Activated CD4-positive, CD25-positive, alpha-beta regulatory T cell treated with anti-CD3 and anti-CD28 coated beads, Interleukin-2, amount 50 U/mL, for 72 hours (primary cell): ENCODE measurements around the gene BORCS6.

ENCODE experiments used
- DNase-seq: peaks from one replicate; pipeline ENCODE4 v3.0.0; 2021

Gene BORCS6

DNA sequence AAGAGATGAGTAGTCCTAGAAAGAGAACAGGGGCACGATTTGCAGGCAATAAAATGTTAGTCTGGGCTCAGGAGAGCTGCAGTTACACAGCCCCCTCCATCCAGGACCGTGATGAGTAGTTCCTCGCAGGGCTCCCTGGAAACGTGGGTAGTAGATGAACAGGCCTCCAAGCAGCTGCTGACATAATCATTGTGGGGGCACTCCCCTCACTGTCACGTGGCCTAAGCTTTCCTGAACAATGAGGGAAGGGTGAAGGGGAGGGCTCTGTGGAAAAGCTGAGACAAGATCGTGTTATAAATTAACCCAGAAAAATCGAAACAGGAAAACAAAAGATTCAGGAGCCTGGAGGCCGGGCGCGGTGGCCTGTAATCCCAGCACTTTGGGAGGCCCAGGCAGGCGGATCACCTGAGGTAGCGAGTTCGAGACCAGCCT is 36.4 kb downstream of the BORCS6 start:
- DNase-seq, result peak; percentile 29

DNA sequence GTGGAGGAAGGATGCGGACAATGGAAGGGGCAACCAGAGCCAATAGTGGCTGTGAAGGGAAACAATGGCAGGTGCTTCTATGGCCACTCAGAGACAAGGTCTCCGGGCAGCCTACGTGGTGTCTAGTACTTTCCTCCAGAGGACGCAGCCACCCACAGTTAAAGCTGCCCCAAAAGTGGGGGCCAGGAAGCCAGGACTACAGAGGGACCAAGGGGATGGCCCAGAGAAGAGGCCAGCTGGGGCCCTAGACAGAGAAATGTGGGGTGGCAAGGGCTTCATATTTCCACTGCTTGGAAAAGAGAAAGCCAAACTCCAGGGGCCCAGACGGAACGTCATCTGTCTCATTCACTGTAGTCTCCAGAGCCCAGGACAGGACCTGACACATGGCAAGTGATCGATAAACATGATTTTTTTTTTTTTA is 36.9 kb downstream of the BORCS6 start:
- peak; percentile 27 for DNase-seq

DNA sequence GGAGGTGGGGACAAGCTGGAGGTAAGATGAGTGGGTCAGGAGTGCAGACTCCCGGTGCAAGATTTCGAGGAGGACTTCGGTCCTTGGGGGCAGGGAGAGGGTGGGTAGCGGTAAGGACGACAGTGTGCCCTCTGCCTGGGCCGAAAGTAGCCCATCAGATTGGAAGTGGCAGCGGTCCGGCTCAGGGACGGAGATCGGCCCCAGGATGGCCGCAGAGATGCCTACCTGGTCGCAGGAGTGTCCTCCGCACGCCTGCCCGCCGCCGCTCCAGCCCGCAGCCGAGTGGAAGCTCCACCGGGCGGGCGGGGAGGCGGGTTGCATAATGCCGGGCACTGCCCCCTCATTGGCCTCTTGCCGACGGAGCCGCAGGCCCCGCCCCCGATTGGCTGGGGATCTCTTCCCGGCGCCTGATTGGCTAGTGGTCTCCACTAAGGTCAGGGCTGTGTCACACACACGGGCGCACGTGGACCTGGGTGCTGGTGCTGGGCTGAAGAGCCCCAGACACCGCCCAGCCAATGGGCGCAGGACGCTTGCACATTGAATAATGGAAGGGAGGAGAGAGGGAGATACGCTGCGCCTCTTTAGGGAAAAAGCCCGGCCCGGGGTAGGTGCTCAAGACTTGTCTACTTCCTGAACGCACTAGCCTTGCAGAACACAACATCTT is 37.7 kb downstream of the BORCS6 start, which contains the start of gene PER1:
TSS of gene PER1 (minus strand) at position 293 of the 664 bp plus-strand sequence. CDS start 1,698 bp downstream, outside the sequence.
- DNase-seq, result peak; percentile 89

DNA sequence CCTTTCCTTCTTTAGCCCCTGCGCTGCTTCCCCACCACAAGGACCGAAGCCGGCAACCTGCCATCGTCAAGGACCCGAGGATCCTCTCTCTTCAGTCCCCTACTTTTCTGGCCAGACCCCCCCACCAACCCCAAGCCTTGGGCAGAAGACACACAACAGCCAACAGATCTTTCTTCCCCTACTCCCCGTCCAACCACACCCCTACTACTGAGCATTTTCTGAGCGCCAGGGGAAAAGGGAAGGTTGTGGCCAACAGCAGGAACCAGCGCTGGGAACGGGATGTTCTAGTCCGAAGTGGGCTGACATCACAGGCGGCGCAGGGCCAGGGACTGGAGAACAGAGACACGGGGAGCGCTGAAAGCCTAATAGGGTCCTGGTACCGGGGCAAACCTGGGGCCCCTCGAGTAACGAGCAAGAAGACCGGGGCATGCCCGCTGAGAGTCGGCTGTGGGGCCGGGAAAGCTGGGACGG is 38.3 kb downstream of the BORCS6 start:
- DNase-seq, result peak; percentile 39

DNA sequence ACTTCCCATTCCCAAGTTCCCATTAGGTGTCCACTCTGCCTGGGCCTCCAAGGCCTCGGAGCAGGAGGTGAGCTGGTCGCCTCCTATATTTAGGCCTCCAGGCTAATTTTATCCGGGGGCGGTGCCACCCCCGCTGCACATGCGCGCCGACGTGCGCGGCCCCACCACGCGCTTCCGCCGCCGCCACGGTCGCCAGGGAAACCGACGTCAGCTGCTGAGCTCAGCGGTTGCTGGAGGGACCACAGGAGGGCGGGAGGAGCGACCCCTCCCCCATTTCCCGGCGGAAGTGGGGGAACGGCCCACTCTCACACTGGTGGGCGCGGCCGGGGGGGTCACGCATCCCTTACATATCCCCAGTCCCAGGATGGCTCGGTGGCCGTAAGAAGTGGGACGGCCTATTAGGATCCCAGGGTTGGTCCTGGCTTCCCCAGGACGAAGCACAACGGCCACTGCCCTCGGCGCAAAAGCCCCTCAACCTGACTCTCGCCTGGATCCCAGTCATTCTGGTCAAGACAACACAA is 38.8 kb downstream of the BORCS6 start:
- peak; percentile 84 for DNase-seq

DNA sequence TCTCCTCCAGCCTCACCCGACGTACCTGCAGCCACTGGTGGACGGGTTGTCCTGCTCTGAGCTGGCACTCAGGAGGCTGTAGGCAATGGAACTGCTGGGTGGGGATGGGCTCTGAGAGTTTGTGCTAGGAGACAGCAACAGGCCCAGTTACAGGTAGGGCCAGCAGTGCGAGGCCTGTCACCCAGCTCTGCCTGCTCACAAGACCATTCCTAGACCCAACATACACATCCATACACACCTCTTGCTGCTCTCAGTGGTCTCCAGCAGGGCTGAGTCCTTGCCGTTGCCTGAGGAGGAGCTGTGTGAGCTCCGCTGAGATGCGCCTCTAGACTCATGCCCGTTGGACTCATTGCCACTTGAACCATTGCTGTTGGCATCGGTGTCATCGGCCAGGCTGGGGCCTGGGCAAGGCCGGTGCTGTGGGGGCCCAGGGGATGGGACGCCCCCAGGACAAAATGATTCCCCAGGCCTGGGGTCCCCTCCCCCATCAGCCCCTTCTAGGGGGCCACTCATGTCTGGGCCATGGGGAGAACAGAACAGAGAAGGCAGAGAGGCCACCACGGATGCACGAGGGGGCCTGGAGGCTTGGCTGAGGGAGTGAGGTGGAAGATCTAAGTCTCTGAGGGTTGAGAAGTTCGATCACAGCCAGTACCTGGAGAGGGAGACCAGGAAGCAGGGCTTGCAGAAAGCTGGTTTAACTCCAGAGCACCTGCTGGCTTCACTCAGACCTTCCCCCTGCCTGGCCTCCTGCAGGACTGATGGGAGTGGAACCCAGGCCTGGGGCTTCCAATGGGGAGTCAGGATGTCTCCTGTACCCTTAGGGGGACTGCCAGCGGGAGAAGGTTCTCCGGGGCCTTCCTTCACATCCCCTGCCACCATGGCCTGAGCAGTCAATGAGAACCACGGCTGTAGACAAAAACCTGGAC is 39.5 kb downstream of the BORCS6 start:
- DNase-seq, result no peak

DNA sequence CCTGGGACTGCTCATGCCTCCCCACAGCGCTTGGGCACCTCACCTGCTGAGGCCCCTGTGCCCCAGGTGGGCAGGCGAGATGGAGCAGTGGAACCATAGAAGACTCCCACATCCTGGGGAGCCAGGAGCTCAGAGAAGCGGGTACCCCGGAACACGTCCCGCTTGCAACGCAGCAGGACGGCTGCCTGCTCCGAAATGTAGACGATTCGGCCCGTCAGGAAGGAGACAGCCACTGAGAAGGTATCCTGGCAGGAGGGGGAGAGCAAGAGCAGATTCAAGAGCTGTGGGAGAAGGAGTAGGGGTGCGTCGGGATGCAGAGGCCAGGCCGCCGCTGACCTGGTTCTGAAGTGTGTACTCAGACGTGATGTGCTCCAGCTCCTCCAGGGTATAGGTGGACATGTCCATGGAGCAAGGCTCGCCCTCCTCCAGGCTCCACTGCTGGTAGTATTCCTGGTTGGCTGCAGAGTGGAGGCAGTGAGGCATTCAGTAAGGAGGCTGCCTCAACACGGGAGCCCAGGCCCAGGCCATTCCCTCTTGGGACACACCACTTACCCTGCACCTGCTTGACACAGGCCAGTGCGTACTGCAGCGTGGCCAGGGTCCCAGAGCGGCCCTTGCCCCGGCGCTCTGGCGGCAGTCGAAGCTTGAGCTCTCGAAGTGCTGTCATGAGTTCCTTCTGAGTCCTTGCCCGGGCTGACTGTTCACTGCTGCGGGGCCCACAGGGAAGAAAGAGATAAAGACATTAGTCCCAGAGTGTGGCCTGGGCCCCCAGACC is 40.4 kb downstream of the BORCS6 start:
- no peak for DNase-seq

DNA sequence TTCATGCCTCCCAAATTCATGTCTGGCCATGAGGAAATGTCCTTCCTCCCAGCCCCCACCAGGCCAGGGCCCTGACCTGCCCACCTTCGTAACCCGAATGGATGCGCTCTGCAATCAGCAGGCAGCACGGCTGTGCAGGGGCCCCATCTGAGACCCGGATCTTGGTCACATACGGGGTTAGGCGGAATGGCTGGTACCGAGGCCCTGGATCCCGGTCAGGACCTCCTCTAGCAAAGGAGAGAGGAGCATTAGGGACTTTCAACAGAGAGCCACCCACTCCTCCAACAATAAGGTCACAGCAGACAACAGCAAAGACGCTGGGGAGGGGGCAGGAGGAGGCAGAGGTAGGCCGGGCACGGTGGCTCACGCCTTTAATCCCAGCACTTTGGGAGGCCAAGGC is 41.4 kb downstream of the BORCS6 start:
- no peak for DNase-seq

DNA sequence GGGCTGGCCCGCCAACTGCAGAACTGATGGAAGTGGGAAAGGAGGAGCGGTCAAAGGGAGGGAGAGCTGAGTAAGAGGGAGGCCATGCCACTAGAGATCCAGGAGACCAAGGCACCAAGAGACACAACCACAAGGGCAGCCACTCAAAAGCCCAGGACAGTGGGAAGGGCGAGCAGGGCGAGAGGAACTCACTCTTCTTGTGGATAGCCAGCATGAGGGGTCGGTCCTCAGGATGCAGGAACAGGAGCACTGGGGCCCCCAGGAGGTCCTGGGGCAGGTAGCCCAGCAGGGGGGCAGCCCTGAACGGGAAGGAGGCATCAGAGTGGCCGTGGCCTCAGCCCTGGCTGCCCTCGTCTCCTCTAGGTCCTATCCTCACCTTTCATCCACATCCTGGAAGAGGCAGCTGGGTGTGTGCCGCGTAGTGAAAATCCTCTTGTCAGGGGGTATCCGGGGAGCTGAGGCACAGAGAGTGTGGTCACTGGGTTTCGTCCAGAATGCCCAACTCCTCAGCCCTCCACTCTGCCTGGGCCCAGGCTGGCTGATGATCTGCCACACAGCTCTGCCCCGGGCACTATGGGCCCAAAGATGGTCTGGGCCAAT is 42.1 kb downstream of the BORCS6 start:
- no peak for DNase-seq

DNA sequence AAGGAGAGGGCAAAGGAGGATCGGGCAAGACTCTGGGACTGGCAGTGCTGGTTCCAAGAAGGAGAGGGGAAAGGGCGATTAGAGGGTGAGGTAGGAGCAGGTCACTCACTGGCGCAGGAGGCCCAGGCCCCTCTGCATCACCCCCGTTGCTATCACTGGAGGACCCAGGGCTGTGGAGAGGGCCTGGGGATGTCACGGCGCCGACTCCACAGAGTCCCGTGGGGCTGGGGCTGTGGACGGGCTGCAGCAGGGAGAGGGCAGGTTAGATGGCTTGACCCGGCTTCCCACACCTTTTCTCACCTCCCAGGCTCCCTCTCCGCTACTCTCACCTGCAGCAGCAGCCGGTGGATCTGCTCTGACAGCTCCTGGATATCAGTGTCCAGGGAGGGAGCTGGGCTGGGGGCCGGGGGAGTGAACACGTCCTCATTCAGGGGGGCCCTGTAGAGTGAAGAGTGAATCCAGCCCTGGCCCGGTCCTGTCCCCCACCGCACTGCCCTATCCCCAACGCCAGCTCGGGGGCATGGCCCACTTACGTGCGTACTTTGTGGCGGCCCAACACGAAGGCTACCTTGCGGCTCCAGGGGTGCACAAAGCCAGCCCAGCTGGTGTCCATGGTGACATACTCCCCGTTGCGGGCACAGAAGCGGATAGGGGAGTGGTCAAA is 42.7 kb downstream of the BORCS6 start:
- peak; percentile 27 for DNase-seq

DNA sequence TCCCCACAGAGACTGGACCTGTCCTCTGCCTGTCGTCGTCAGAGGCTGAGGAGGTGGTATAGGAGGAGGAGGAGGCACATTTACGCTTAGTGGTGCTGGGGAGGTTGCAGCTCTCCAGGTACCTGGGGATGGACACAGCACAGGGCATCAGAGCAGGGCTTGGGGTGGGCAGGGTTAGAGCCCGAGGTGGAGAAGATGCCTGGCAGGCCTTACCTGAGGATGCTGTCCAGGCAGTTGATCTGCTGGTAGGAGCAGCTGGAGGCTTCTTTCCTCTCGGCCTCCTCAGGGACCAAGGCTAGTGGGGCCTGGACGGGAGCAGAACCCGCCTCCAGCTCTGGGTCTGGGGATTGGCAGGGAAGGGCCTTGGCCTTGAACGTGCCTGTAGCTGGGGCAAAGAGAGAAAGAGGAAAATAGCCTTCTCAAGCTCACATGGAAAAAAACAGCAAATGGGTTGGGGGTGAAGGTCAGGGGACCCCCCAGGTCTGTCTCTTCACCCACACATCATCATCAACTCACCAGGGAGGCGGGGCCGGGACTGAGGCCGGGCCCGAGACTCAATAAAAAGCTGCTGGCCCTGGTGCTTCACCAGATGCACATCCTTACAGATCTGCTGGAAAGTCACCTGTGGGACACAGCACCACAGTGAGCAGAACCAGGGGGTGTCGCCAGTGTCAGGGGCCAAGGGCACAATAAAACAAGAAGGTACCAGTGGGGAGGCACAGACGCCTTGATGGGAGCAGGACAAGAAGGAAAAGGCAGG is 43.4 kb downstream of the BORCS6 start:
- peak; percentile 25 for DNase-seq

DNA sequence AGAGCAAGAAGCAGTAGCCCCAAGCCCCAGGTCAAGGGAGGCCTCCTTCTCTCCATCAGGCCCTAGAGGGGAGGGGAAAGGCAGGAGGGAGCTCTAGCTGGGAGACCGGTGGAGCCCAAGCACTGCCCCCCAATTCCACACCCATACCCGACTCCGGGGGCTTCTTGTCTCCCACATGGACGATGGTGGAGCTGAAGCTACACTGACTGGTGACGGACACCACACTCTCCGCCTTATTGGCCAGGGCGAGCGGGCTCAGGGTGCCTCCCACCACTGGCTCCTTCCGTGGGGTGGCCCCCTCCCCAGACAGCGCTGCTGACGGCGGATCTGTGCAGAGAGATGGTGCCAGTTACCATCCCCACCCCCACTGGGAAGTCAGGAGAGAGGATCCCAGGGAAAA is 44.2 kb downstream of the BORCS6 start:
- no peak for DNase-seq

DNA sequence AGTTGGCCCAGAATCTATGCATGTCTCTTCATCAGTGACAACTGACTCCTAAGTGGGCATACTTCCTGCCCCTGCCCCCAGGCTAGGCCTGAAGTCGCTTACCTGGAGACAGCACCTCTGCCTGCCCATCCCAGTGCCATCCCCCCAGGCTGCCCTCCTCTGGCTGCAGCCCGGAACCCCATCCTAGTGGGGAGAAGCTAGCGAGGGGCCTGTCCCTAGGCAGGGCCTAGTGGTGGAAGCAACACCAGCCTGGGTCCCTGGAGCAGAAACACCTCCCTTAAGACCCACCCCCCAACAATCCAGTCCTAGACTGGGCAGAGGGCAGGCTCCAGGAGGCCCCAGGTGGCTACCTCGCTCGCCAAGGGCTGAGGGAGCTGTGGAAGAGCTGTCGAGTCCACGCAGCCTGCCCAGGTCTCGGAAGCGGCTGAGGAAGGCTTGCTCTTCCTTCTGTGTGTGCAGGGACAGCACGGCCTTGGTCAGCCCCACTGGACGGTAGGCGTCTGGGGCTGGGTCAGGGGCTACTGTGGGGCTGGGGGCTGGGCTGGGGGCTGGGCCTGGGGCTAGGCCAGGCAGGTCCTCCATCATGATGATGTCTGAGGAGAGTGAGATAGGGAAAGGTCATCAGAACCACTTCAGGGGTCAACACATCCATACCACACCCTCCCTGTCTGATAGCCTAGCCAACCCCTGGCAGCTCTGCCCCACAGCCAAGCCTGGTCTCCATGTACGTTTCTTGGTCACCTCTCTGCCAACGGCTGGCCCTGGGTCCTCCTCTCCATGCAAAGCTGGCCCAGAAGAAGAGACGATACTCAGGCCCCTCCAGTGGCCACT is 45.4 kb downstream of the BORCS6 start:
- DNase-seq, result peak; percentile 25

DNA sequence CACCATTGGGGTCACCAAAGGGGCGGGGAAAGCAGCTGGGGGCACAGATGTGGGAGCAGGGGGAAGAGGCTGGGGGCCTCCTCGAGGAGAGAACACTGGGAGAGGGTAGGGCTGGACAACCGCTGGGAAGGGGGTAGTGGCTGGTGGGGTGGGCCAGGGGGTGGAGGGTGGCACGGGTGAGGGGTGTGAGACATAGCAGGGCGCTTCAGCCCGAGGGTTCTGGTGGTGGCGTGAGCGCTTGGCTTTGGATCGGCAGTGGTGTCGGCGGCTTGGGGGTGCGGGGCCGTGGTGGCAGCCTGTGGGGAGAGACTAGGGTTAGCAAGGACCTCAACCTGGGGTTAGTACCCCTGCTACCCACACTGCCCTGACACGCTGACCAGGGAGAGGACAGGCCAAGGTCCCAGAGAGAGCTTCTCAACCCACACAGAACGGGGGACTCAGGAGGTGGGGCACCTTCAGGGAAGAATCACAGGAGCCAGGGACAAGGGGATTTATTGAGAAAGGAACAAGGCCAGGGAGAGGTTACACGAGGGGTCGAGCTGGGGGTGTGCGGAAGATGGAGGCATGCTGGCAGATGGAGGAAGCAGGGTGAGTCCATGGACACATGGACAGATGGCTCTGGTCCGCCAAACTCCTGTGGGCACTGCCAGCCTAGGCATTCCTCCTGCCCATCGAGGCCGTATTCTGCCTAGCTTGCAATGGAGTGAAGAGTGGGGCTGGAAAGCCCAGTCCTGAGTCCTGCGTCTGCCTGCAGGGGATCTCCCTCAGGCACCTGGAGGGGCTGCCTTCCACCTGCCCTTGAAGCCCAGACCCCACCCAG is 46.2 kb downstream of the BORCS6 start:
- DNase-seq, result no peak

DNA sequence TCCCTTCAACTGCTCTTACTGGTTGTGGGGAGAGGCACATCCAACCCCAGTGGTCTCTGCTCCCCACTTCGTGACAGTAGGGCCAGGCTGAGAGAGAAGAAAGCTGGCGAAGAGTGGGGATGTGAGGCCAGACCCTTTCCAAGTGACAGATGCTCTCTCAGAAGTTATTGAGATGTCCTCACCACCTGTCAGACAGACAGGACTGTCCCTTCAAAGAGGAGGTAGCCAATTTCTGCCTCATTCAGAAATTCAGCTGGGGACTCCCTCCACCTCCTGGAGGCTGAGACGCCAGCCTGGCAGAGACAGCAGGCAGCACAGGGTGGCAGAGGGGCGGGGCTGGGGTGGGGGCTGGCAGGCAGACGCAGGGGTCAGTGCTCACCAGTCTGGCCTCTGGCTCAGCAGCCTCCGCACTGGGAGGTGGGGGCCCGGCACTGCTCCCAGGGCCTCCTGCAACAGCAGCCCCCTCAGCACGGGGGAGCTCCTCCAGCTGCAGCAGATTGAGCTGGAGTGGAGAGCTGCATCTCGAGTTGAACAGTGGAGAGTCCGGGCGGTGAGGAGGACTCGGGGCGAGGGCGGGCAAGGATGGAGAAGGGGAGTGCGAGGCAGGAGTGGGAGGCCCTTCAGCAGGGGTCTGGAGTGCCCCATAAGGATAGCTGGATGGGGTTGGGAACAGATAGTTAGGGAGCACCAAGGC is 46.9 kb downstream of the BORCS6 start:
- no peak for DNase-seq

DNA sequence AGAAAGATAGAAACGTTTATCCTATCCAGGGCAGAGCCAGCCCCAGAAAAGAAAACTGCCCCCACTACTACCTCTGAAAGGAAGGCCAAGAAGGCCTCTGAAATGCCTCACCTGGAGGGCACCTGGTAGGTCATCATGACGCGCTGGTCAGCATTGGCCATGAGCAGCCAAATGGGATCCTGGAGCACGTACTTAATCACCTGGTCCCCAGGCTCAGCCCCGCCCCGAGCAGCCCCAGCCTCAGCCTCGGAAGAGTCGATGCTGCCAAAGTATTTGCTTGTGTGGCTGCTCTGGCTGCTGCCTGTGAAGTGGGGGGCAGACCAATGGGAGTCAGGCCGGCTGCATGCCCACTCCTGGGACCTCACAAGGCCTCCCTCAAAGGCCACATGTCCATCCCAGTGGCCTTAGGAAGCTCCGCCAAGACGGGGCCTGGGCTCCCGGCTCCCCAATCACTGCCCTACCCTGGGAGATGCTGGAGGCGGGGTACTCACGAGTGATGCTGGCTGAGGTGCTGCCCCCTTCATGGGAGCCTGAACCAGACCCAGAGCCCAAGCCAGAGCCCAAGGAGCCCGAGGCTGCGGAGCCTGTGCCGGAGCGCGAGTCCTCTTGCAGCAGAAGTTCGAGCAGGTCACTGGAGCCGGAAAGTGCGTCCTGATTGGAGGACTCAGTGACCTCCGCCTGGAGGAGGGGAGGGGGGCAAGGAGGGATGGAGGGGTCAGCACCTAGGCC is 47.7 kb downstream of the BORCS6 start:
- no peak for DNase-seq

DNA sequence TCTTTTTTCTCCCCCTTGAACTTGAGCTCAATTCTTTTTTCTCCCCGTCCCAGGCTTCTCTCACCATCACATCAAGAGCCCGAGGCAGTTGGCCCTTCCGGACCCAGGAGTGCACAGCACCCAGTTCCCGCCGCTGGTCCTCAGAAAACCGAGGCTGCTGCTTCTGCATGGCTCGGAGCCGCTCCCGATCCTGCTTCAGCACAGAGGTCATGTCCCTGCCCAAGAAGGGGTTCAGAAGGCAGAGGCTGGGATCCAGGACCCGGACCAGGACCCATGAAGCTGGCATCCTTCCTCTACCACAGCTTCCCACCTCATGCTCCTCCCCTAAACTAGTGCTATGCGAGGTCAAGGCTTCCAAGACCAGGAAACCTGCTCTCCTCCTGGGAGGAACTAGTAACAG is 48.2 kb downstream of the BORCS6 start:
- DNase-seq, result no peak

DNA sequence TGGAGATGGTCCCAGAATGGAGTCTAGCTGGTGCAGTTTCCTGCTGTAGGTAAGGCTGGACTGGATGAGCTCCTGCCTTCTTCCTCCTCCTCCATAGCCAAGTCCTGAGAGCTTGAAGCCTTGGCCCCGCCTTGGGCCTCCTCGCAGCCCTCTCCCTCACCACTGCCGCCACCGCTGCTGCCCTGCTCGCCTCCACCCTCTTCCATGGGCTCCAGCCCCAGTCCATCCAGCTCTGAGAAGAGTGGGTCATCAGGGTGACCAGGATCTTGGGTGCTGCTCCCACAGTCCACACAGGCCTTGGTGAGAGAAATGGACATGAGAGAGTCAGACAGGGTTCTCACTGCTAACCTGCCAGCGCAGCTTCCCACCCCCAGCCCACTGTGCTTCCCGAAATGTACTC is 48.9 kb downstream of the BORCS6 start:
- no peak for DNase-seq
